C4-2B (cell line): ENCODE measurements around the gene HRH1.

Experiments used
- CTCF ChIP-seq: fragments of 450-650 bp; conservative IDR thresholded peaks from 2 replicates; pipeline ENCODE4 v1.5.1; 2017; ENCODE audit warnings: mild to moderate bottlenecking
- ZFX ChIP-seq: fragments of 450-650 bp; IDR thresholded peaks from 2 replicates; pipeline ENCODE4 v1.6.1; 2017

- TF ChIP-seq CTCF: no peak
- TF ChIP-seq ZFX: no peak
Measured at GRCh38 chr3:11269007-11269406, 114.7 kb downstream of the HRH1 start.
